Measurements from ENCODE around the gene SWSAP1.
A peak's percentile ranks its signal among the peaks of the same experiment; 100 is the strongest.
"Not testable (repeated sequence)": the region's sequence is repeated elsewhere in the genome, so short reads cannot be mapped to it uniquely, and the experiment has no call there.

Gene SWSAP1

DNA sequence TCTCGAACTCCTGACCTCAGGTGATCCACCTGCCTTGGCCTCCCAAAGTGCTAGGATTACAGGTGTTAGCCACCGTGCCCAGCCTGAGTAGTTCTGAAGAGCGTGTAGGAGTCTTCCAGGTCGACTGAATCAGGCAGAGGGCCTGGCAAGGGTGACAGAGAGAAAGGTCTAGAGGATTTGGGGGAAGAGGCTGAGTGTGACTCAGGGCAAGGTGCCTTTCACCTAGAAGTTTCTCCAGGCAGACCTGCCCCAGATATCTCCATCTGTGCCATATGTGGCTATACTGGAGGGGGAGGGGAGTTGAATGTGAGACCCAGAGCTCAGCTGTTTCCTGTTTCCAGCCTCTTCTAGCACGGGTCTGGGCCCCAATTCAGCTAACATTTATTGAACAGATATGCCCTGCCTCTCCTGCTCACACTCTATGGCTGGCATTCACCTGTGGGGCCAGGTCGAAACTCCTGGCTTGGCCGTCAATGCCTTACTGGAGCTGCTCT lies 26.9 kb upstream of the SWSAP1 start:
- TF ChIP-seq CTCF (IDR thresholded peaks at IDR 0.05), result no peak
- Histone ChIP-seq H3K4me3 (ENCODE audit: low read depth in 1 of 2, low read length in 1 of 2) (no peak overlapping the region), H3K27ac (peak overlapping the region; percentile 87), H3K27me3 (no peaks in the 10 kb centered on the region), H3K4me1 (ENCODE audit: control insufficient read depth in 1 of 2, insufficient read depth in 1 of 2, low read depth in 1 of 2, low read length in 1 of 2) (peaks cover 39 to 46% of the 10 kb centered on the region in 2 experiments), H3K9me3 (no peaks in the 10 kb centered on the region), H3K36me3 (no peaks in the 10 kb centered on the region)

DNA sequence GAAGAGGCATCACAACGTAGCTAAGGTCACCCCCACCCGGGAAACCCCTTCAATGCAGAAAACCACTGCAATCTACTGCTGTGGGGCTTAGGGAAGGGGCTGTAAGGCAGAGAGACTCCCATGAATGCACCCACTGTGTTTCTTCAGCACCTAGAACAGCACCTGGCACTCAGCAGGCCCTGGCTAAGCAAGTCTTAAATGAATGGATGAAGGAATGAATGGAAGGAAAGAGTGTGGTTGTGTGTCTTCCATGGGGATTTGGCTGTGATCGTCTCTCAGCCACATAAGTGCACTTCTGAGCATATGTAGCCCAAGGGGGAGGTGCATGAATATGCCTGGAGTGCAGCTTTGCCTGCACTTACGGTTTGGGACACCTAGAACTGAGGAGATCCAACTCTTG lies 25.3 kb upstream of the SWSAP1 start:
- Histone ChIP-seq H3K27me3 (no peaks in the 10 kb centered on the region), H3K9me3 (no peaks in the 10 kb centered on the region), H3K36me3 (no peaks in the 10 kb centered on the region), H3K4me1 (ENCODE audit: control insufficient read depth in 1 of 2, insufficient read depth in 1 of 2, low read depth in 1 of 2, low read length in 1 of 2) (peaks cover 29 to 32% of the 10 kb centered on the region in 2 experiments), H3K4me3 (ENCODE audit: low read depth in 1 of 2, low read length in 1 of 2) (no peak overlapping the region), H3K27ac (no peak overlapping the region)
- TF ChIP-seq CTCF (IDR thresholded peaks at IDR 0.05), result no peak

GRCh38 chr19:11354102-11354501 lies 20.4 kb upstream of the SWSAP1 start:
- not testable (repeated sequence) for H3K4me3 ChIP-seq (ENCODE audit: low read depth in 1 of 2, low read length in 1 of 2); H3K27me3 ChIP-seq; H3K27ac ChIP-seq; H3K9me3 ChIP-seq
- Histone ChIP-seq H3K4me1 (ENCODE audit: control insufficient read depth in 1 of 2, insufficient read depth in 1 of 2, low read depth in 1 of 2, low read length in 1 of 2) (peaks cover 35 to 36% of the 10 kb centered on the region in 2 experiments), H3K36me3 (peaks cover 14% of the 10 kb centered on the region)

GRCh38 chr19:11355160-11356073 lies 19.0 kb upstream of the SWSAP1 start, which contains the start of gene PLPPR2:
PLPPR2 (plus strand) TSS chr19:11355432; CDS start chr19:11357674, 2,242 bp downstream.
- Histone ChIP-seq H3K9me3 (no peaks in the 10 kb centered on the region), H3K27me3 (no peaks in the 10 kb centered on the region), H3K27ac (peak within 1 kb of the TSS; percentile 81), H3K36me3 (peaks cover 28% of the 10 kb centered on the region), H3K4me3 (ENCODE audit: low read depth in 1 of 2, low read length in 1 of 2) (peak within 1 kb of the TSS; percentile 85 to 99), H3K4me1 (ENCODE audit: control insufficient read depth in 1 of 2, insufficient read depth in 1 of 2, low read depth in 1 of 2, low read length in 1 of 2) (peaks cover 39 to 40% of the 10 kb centered on the region in 2 experiments)
- TF ChIP-seq CTCF (IDR thresholded peaks at IDR 0.05), result peak; percentile 29

- Histone ChIP-seq H3K36me3 (peaks cover 34% of the 10 kb centered on the region), H3K27me3 (no peaks in the 10 kb centered on the region), H3K9me3 (no peaks in the 10 kb centered on the region), H3K4me3 (ENCODE audit: low read depth in 1 of 2, low read length in 1 of 2) (peak overlapping the region; percentile 85 to 99), H3K27ac (peak overlapping the region; percentile 81), H3K4me1 (ENCODE audit: control insufficient read depth in 1 of 2, insufficient read depth in 1 of 2, low read depth in 1 of 2, low read length in 1 of 2) (peaks cover 39 to 40% of the 10 kb centered on the region in 2 experiments)
- no peak for TF ChIP-seq CTCF (IDR thresholded peaks at IDR 0.05)
Observed at GRCh38 chr19:11356074-11356397, 18.4 kb upstream of the SWSAP1 start.
